Measurements from ENCODE around the gene CD247.

CD247 gene

GRCh38 chr1:167404161-167404888 lies 114.0 kb downstream of the CD247 start:
- no peak overlapping the region for H3K27ac Mint-ChIP-seq
- peaks cover 23% of the 10 kb centered on the region for H3K36me3 Mint-ChIP-seq (ENCODE audit: low read depth)
- no peak for DNase-seq
- no peaks in the 10 kb centered on the region for H3K9me3 Mint-ChIP-seq
- no peaks in the 10 kb centered on the region for H3K4me1 Mint-ChIP-seq
- no peak for ATAC-seq
- H3K4me3 Mint-ChIP-seq = no peak overlapping the region
- H3K27me3 Mint-ChIP-seq = no peaks in the 10 kb centered on the region

DNA sequence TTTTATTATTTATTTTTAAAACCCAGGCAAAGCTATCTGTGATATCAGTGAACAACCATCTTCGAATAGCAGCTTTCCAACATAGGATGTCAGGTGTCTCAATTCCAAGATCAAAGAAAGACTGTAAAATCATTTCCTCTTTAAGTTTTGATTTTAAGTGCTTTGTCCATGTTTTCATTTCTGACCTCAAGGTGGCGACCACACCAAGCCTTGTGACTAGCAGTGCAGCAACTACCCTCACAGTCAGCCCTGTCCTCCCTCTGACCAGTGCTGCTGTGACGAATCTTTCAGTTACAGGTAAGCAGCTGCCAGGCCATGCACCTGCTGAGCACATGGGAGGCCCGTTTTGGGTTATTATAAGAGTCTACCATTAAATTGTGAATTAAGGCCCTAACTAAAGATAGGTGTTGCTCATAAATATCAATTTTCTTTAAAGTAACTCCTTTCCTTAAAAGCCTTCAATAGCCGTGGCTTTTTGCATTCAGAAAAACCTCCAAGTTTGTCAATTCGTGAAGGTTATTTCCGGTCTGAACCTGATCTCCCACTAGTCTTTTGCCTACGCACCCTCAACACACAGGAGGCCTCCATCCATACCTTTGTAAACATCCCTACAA lies 117.0 kb downstream of the CD247 start:
- Mint-ChIP-seq H3K9me3 (no peaks in the 10 kb centered on the region), H3K4me1 (no peaks in the 10 kb centered on the region), H3K27me3 (no peaks in the 10 kb centered on the region), H3K4me3 (no peak overlapping the region), H3K36me3 (ENCODE audit: low read depth) (peaks cover 28% of the 10 kb centered on the region), H3K27ac (no peak overlapping the region)
- DNase-seq = peak; percentile 47
- ATAC-seq = peak; percentile 78

DNA sequence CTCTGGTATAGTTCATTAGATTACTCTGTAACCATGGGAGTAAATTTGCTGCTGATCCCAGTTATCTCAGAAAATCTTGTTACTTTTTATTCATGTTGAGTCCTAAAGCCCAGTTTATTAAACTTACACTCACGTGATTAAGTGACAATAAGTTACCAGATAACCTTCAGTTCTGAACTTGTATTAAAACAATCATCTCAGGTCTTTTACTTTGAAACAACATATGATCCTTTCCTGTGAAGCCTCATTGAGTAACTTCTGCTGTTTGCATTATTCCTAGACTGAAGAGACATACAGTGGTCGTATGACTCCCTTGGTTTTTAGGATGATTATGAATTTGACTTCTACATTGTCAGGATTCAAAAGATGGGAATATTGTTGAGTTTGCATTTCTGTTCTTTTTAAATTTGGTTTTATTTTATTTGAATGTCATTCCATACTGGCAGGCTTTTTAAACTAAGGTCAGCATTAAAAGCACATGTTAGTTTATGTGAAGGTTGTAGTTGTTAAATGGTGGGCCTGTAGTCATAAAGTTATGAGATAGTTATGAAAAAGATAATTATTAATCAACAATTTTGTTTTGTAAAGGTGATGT lies 117.9 kb downstream of the CD247 start:
- H3K9me3 Mint-ChIP-seq = no peaks in the 10 kb centered on the region
- no peak for ATAC-seq
- H3K27ac Mint-ChIP-seq = no peak overlapping the region
- DNase-seq = no peak
- no peaks in the 10 kb centered on the region for H3K4me1 Mint-ChIP-seq
- H3K4me3 Mint-ChIP-seq = no peak overlapping the region
- H3K27me3 Mint-ChIP-seq = no peaks in the 10 kb centered on the region
- peaks cover 21% of the 10 kb centered on the region for H3K36me3 Mint-ChIP-seq (ENCODE audit: low read depth)

DNA sequence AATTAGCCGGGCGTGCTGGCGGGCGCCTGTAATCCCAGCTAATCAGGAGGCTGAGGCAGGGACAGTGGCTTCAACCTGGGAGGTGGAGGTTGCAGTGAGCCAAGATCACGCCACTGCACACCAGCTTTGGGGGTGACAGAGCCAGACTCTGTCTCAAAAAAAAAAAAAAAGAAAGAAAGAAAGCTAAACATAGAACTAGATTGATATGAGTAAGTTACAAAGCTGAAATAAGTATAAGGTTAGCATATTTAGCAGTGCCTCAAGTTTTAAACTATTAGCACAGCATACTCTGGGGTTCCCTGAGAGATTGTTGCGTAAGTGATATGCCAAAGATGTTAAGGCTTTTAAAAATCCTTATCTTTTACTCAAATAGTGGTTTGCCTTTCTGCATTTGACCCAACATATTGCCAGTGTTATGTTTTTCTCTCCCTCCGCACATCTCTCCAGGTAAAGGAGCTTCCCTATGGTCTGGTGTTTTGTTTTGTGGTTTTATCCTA lies 126.1 kb downstream of the CD247 start:
- H3K27me3 Mint-ChIP-seq = no peaks in the 10 kb centered on the region
- no peak for DNase-seq
- H3K4me3 Mint-ChIP-seq = no peak overlapping the region
- H3K4me1 Mint-ChIP-seq = peaks cover 3% of the 10 kb centered on the region
- no peaks in the 10 kb centered on the region for H3K9me3 Mint-ChIP-seq
- H3K36me3 Mint-ChIP-seq (ENCODE audit: low read depth) = peaks cover 7% of the 10 kb centered on the region
- no peak overlapping the region for H3K27ac Mint-ChIP-seq
- no peak for ATAC-seq

GRCh38 chr1:167388976-167389375 lies 129.4 kb downstream of the CD247 start:
- no peak overlapping the region for H3K4me3 Mint-ChIP-seq
- H3K9me3 Mint-ChIP-seq = no peaks in the 10 kb centered on the region
- DNase-seq (no peak), ATAC-seq (no peak)
- no peak overlapping the region for H3K27ac Mint-ChIP-seq
- peaks cover 6% of the 10 kb centered on the region for H3K4me1 Mint-ChIP-seq
- H3K27me3 Mint-ChIP-seq = no peaks in the 10 kb centered on the region
- peaks cover 16% of the 10 kb centered on the region for H3K36me3 Mint-ChIP-seq (ENCODE audit: low read depth)

DNA sequence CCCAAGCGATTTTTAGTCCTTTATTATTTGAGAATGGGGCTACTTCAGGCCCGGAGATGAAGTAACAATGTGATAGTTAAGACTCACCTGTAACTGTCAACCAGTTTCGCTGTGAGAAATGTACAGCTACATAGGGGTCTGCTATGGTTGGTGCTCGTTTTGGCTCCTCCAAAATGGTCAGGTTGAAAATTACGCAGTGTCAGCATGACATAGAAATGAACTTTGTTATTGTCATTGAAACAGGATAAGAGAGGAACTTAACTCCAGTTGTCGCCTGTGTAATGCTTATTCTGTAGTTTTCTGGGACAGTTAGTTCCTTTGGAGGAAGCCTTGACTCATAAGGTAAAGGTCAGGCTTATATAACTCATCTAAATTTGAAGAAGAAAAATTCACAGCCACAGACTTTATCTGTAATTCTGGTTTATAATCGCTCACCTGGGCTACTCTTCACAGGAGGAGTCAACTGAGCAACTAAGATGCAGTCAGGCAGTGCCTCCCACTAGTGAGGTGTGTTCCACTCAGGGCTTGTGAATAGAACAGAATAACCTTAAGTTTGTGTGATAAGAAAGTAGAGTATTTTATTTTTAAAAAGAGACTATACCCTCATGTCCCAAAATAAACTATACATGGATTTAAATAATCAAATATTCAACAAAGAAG lies 130.9 kb downstream of the CD247 start:
- DNase-seq (no peak), ATAC-seq (peak; percentile 33)
- Mint-ChIP-seq H3K9me3 (no peaks in the 10 kb centered on the region), H3K36me3 (ENCODE audit: low read depth) (peaks cover 18% of the 10 kb centered on the region), H3K27me3 (no peaks in the 10 kb centered on the region), H3K4me1 (peaks cover 6% of the 10 kb centered on the region), H3K4me3 (no peak overlapping the region), H3K27ac (no peak overlapping the region)

All from activated naive CD8-positive, alpha-beta T cell treated with anti-CD3 and anti-CD28 coated beads, Interleukin-2, amount 50 U/mL, for 24 hours (primary cell).